Suppressor macrophage treated with lipopolysaccharide for 1 hour (primary cell): ENCODE results near the gene MORN5.

Source experiments
- DNase-seq, 3 donors: peaks; one replicate each; pipeline ENCODE4 v3.0.0-alpha.2; 2020 to 2022

MORN5 gene

DNA sequence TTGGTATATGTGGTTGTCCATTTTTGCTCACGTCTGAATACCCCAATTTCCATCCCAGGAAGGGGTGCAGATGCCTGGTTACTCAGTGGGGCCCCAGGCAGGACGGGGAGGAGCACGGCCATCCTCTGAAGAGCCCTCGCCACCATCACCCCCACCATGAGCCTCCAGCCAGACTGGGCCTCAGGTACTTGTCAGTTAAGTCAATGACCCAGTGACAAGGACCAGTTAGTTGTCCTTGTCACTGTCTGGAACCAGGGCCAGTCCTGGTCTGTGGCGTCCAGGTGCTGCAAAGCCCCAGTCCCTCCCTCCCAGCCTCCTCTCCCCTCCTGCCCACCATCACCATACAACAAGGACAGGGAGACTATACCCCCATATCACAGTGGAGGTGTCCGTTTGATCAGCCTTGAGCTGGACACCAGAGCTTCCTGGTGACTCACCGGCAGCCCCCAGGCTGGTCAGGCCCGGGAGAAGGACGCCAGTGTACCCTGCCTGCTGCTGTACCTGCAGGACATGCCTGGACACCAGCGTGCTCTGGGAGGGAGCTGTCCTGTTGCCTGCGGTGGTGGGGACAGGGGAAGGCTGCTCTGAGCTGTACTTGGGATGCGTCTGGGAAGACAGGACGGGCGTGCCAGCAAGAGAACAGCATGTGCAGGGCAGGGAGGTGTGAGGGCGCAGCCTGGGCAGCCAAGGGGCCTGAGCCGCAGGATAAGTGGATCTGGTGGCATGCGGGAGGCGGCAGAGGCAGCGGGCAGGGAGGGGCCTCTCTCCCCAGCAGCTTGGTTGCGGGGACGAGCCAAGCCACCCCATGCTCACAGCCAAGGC, 34.0 kb upstream of the MORN5 start:
- no peak for DNase-seq

DNA sequence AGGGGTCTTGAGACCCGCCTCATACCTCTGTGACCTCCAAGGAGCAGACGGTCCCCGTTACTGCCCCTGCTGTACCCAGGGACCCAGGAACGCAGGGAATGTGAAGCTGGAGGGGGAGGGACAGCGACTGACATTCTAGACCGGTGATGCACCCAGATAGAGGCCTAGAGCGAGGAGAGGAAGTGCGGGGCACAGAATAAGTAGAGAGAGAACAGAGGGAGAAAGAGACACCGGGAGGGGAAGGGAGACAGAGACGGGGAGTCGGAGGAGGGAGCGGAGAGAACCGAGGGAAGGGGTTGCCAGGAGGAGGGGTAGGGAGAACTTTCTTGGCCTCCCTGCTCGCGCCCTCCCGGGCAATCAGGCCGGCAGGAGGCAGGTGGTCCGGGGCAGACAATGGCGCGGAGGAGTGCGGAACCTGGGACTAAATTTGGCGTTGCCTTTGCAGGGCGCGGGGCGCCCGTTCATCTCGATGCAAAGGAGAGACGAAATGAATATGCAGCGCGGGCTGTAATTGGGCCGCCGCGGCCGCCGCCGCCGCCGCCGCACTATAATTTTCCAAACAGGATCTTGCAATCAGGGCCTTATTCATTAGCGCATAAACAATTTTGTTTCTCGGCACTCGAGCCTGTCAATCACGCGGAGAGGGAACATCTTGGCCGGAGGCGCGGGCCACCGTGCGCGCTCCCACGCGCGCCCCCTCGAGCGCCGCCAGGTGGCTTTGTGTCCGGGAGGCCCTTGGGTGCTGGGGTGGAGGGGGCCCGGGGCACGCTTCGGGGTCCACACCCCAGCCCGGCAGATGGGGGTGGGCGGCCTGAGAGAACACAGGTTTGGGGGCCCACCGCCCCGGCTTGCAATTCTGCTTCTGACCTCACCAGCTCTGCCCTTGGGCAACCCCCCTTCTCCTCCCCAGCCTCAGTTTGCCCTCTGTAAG, 33.1 kb upstream of the MORN5 start:
- DNase-seq = peak in 1 of 3 donors; percentile 6

DNA sequence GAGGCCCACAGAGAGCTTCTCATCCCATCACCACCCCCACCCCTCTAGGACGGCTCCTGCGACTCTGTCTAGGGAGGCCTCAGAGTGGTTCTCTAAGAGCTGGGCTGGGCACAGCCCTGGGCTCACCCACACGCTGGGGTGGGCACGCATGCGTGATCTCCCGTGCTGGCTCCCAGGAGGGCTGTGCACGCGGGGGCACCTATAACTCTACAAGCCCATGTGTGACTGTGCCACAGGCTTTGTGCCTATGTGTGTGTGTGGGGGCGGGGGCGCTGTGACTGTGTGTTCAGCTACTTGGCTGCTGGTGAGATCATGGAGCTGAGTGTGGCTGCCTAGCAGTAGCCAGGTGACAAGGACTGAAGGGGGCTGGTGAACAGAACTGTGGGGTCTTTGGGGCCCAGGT, 32.3 kb upstream of the MORN5 start:
- no peak for DNase-seq

DNA sequence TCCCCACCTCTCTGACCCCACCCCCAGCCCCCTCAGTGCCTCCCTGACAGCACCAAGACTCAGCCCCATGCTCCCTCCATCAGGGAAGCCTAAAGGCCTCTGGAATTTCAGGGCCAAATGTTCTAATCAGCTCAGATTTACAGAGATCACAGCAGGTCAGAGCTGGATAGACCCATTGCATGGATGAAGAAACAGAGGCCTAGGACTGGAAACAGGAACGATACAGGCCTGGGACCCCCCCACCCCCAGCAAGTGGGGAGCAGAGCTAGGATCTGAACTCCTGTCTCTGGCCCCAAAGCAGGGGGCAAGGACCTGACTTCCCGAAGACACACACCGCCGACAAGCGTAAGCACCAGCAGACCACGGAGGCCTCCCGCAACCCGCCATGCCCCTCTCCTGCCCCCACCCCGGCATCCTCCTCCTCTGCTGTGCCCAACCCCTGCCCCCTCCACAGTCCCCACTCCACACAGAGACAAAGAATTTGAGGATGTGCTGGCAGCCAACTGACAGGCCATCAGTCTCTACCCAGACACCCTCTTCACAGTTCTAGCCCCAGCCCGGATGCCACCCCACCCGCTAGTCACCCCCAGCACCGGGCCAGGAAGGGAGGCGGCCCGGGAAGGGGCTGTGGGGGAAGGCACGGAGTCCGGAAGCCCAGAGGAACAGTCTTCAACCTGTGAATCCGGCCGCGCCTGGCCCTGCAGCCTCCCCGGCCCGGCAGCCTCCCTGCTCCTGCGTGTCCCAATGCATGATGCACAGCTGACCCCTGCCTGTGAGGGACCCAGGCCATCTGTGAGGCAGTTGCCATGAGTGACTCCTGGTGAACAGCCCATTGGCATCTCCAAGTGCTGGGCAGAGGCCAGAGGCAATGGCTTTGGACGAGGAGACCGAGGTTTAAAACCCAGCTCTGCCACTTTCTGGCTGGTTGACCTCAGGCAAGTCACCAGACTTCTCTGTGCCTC, 31.4 kb upstream of the MORN5 start:
- no peak for DNase-seq

DNA sequence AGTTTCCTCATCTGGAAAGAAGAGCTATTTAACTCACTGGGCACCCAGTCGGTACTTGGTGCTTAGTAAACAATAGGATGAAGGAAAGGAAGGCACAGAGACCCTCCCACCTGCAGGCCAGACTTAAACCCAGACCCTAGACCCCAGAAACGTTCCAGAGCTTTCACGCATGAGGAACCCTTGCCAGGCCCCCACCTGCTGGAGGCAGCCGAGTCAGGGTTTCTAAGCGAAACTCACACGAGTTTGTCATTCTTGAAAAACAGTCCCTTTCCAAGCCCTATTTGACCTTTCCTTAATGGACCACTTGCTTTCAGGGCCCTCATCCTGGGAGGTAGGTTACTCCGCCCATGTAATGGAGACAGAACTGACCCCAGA, 30.8 kb upstream of the MORN5 start:
- no peak for DNase-seq

DNA sequence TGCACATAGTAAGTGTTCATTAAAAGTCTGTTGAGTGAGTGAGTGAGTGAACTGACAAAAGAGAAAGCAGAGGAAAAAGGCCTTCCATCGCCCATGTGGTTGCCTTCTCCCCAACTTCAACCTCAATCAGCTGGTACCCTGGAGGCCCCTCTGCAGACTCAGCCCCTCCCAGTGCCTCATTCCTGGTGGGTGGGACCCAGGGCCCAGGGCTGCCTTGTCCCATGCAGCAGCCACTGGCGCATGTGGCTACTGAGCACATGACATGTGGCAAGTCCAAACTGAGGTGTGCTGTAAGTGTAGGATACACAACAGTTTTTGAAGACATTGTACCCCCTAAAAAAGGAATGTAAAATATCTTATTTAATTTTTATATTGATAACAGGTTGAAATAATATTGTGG, 29.7 kb upstream of the MORN5 start:
- no peak for DNase-seq

DNA sequence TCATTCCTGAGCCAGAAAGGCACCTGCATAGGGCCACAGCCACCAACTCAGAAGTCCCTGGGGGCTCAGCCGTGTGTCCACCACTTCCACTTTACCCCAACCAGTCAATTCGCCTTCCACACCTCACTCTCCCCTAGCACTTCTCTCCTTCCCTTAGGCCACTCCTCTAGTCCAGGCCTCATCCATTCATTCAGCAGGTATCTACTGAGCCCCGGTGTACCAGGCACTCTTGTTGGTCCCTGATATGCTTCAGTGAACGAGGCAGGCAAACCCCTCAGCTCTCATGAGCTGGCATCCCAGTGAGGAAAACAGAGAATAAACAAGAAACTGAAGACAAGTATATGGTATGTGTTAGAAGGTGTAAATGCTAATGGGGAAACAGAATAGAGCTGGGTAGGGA, 28.9 kb upstream of the MORN5 start:
- DNase-seq = no peak

DNA sequence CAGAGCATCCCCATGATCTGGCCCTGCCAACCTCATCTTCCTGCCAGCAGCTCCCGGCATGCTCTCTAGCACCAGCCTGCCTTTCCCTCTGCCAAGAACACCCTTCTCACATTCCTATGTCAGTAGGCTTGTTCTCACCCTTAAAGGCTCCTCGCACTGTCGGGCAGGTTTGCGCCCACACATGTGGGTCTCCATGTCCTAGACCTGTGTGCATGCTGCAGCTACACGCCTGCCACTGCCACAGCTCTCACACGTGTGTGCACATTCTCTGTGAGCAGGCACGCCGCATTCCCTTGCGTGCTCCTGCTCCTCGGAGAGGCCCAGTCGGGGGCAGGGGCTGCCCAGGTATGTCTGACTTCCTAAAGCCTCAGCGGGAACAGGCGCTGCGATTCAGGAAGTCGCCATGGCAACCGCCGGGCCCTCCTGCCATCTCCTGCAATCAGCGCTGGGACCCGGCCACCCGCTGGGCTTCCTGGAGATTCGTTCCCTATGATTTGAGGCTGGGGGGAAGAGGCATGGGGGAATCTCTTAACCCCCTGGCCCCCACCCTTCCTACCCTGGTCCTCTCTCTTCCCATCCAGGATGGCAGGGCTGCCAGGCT, 28.2 kb upstream of the MORN5 start:
- DNase-seq = no peak

DNA sequence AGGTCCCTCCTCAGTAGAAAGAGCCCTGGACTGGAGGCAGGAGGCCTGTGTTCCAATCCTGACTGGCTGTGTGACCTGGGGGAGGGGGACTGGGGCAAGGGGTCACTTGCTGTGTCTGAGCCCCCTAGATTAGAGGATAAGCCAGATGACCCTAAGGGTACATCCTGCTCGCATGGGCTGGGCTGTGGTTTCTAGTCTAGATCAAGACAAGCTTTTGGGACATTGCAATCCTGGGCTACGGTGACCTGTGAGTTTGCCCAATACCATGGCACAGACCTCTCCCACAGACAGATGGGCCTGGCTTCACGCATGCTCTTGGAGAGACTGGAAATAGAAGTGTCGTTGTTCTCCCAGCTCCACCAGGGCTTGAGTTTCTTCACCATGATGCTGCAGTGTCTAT, 27.2 kb upstream of the MORN5 start:
- DNase-seq = no peak

DNA sequence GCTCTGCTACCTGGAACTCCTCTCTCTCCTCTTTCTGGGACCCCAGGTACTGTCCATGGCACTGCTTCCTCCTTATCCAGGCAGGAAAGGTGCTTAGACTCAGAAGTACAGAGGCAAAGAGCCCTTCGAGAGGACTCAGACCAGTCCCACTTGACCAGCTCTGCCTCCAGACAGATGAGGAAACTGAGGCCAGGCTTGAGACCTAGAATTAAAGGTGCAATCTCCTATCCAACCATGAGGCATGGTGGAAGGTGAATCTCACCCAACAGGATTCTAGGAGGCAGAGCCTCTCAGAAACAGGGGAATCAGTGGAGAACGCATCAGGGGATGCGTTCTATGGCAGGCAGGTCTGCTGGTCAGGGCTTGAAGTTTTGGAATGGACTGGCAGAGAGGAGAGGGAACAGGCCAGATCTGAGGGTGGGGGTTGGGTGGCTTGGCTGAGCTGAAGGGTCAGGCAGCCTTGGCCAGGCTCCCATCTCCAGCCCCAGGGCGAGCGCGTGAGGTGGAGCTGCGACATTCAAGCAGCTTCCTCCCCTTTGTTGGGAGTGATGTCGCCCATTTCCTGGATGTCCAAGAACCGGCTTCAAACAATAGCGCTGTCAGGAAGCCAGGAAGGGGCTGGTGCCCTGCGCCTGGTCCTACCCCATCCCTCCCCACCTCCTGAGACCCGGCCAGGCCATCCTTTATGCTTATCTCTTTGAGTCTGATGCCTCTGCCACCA, 26.3 kb upstream of the MORN5 start:
- DNase-seq = no peak

DNA sequence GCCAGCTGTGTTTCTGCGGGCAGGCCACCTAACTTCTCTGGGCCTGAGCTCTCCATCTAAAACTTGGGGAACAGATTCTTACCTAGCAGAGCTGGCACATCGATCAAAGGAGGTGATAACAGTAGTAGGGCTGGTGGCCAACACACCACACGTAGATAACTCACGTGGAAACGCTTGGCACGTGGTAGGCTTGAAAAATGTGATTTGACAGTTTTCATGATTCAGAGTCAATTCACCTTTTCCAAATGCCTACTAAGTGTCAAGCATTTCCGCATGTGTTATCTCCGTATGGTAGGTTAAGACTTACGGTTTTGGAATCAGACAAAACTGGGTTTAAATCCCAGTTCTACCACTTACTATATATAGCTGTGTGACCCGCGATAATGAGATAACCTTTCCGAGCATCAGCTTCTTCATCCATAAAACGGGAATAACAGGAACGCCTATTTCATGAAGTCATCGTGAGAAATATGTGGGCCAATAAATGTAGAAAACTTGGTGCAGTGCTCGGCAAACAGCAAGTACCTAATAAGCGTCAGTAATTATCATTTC, 25.6 kb upstream of the MORN5 start:
- no peak for DNase-seq

DNA sequence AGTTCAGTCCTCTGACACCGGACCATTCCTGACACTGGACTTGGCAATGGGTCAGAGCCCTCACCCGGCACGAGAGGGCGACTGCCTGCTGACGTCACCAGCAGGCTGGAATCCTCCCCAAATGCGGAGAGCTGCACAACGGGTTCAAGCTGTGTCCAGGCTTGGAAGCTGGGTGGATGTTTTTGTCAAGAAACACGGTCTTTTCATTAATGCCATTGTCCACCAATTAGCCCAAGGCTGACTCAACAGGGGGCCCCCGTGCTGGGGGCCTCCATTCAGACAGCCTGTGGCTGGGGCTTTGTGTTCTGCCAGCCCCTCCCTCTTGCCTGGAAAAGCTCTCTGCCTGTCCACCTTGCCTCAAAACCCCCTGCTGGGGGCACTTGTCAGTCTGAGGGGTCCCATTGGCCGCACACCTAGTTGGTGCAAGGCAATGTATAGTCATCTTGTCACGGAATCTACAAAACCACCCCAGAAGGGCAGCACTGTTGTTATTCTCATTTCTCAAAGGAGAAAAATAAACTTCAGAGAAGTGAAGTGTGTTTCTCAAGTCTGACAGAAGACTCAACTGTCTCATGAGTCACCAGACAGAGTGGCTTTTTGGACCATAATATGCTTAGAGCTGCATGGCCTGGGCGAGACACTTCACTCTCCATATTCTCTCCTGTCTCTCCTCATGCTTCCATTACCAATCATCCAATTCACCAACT, 24.7 kb upstream of the MORN5 start:
- DNase-seq = no peak

DNA sequence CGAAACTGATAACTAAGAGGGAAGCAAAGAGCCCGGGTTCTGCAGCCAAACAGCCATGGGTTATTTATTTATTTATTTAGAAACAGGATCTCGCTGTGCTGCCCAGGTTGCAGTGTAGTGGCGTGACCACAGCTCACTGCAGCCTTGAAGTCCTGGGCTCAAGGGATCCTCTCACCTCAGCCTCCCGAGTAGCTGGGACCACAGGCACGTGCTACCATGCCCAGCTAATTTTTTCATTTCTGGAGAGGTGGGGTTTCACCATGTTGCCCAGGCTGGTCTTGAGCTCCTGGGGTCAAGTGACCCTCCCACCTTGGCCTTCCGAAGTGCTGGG, 24.2 kb upstream of the MORN5 start:
- DNase-seq = no peak

DNA sequence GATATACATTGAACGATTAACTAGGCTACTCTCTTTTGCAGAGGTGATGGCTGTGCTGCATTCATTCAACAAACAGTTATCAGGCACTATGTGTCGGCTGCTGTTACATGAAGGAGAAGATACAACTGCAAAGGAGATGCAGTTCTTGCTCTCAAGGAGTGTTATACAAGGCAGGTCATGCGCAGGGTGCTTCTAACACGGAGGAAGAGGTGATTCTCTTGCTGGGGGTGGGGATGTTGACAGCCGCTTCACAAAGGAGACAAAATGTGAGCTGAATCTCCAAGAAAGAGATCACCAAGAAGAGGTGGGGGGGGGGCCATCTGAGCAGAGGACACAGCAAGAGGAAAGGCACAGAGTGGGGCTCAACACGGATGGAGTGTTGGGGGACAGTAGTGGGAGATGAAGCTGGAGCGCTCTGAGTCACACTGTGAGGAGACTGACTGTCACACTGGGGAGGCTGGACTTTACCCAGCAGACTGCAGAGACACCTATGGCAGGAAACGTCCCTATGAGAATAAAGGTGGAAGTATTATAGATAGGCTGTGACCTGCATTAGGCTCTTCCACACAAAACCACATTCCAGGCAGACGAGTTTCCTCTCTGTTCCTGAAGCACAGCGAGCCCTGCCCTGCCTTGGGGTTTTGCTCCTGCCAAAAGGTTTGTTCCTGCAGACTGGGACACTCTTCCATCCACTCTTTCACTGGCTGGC, 21.0 kb upstream of the MORN5 start:
- DNase-seq = no peak

DNA sequence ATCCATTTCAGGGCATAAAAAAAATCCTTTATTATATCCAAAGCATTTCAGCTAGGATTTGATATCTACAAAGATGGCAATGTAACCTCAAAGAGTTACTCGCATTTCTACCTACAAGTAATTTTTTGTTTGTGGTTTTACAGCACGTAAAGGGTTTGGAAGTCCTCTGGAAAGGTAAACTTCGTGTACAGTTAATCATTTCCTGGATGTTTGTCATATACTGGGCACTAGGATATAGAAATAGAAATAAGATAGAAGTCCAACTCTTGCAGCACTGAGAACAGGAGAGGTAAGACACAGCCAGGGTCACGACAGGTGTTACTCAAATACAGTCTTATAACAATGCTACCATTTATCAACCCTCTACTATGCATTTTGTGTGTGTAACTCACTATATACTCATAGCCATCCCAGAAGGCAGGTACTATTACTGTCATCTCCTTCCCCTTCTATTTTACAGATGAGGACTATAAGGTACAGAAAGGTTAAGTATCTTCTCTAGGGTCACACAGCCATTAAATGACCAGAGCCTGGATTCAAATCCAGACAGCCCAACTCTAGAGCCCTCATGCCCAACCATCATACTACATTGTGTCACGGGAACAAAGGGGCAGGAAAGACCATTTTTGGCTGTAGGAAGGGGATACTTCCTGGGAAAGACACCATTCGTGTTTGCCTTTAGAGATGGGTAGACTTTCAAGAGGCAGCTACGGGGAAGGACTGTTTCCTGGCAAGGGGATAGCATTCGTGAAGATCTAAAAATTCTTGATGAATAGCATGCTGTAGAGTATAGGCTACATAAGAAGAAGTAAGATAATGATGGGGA, 19.1 kb upstream of the MORN5 start:
- DNase-seq = no peak

DNA sequence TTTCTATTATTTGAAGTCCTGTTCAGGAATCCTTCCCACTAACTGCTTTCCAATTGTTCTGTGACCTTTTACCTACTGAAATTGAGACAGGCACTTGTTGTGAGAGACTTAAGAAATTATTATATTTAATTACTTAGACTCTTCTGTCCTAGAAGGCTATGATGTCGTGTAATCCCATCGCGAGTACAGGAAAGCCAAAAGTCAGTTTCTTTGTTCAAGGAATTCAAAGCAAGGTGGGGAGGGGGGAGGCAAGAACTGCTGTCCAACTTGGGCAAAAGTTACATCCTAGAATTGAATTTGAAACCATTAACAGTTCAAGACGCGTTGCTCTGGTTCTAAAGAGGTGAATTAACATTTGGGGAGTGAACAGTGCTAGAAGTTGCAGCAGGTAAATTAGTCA, 18.0 kb upstream of the MORN5 start:
- no peak for DNase-seq

DNA sequence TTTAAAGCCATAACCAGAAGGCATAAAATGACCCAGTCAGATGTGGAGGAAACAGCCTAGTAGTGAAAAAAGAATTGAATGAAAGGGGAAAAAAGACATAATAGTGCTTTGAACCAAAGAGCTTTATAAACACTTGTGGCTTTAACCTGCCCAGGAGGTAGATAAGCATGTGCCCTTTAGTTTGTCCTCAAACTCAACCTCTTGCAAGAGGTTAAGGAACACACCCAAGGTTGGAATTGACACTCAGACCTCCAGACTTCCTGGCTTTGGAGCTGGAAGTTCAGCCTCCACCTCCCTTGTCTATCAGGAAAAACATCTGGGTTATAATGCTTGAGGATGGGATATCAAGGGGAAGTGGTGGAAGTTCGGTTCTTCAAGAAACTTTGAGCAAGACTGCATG, 16.4 kb upstream of the MORN5 start:
- no peak for DNase-seq

DNA sequence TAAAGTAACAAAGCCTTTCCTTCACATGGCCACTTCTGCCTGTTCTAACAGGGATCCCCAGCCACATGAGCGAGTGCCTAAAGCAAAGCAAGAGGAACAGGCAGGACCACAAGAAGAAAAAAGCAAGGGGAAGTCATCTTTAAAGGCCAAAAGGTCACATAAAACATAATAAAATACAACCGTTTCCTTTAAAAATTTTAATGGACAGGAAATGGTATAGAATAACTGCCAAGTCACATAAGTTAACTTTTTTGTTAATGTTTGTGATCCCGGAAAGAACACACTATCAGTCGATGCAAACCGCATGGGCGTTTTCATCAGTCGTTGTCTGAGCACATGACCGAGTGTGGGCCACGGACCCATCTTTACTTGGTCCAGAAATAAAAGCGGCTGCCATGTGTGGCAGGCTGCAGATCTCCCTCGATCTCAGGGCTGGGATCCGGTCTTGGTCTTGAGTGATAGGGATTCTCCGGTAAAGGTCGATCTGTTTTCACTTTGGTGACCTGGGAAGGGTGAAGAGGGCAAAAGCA, 15.8 kb upstream of the MORN5 start:
- no peak for DNase-seq
